Measurements from ENCODE around the gene ART4. TPM values are rescaled to one million over a fixed set of nuclear protein-coding genes. Genes with fewer than 3 reads are reported as not detected.

Gene ART4
- polyA plus RNA-seq, 1 donor from 2014 or later: not detected

DNA sequence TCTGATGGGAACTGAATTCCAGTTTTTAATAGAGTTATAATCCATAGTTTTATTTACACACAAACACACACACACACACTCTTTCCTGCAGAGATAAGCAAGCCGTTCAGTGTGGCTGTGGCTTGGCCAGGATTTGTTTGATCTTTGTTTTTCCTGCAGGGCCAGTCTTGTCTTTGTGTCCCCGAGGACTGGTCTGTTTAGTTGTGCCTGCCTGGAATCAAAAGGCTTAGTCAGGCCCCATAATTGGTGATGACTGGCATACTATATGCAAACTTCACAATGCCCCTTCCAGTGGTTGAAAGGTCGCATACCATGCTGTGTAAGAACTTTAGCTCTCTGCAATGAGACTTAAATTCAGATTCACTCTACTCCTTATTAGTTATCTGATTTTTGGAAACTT lies 66.1 kb downstream of the ART4 start:
- Histone ChIP-seq H3K79me2 (replicated peaks; ENCODE audit: insufficient read depth, low read length) (no peaks in the 10 kb centered on the region), H3K4me3 (ENCODE audit: low read length) (no peak overlapping the region), H3K9me3 (ENCODE audit: low read length) (no peaks in the 10 kb centered on the region), H3K4me2 (ENCODE audit: low read length) (no peak overlapping the region), H2AFZ (ENCODE audit: low read depth, low read length) (no peak overlapping the region), H3K27me3 (ENCODE audit: insufficient read depth, low read depth, low read length) (peaks cover 32% of the 10 kb centered on the region), H3K27ac (ENCODE audit: low read length) (no peak overlapping the region), H3F3A (ENCODE audit: insufficient read depth, low read length, poor library complexity, severe bottlenecking) (no peaks in the 10 kb centered on the region), H4K20me1 (ENCODE audit: insufficient read depth) (no peaks in the 10 kb centered on the region), H3K9ac (ENCODE audit: low read length) (no peak overlapping the region), H3K36me3 (ENCODE audit: insufficient read depth, low read length) (no peaks in the 10 kb centered on the region), H3K9me2 (ENCODE audit: insufficient read depth, low read length) (no peaks in the 10 kb centered on the region)
- TF ChIP-seq EZH2 (IDR thresholded peaks at IDR 0.05; ENCODE audit: borderline replicate concordance, insufficient read depth, low read length, poor library complexity, severe bottlenecking): no peak
- TF ChIP-seq, protein P1, sequence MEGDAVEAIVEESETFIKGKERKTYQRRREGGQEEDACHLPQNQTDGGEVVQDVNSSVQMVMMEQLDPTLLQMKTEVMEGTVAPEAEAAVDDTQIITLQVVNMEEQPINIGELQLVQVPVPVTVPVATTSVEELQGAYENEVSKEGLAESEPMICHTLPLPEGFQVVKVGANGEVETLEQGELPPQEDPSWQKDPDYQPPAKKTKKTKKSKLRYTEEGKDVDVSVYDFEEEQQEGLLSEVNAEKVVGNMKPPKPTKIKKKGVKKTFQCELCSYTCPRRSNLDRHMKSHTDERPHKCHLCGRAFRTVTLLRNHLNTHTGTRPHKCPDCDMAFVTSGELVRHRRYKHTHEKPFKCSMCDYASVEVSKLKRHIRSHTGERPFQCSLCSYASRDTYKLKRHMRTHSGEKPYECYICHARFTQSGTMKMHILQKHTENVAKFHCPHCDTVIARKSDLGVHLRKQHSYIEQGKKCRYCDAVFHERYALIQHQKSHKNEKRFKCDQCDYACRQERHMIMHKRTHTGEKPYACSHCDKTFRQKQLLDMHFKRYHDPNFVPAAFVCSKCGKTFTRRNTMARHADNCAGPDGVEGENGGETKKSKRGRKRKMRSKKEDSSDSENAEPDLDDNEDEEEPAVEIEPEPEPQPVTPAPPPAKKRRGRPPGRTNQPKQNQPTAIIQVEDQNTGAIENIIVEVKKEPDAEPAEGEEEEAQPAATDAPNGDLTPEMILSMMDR (IDR thresholded peaks at IDR 0.05; ENCODE audit: poor library complexity, severe bottlenecking): no peak

DNA sequence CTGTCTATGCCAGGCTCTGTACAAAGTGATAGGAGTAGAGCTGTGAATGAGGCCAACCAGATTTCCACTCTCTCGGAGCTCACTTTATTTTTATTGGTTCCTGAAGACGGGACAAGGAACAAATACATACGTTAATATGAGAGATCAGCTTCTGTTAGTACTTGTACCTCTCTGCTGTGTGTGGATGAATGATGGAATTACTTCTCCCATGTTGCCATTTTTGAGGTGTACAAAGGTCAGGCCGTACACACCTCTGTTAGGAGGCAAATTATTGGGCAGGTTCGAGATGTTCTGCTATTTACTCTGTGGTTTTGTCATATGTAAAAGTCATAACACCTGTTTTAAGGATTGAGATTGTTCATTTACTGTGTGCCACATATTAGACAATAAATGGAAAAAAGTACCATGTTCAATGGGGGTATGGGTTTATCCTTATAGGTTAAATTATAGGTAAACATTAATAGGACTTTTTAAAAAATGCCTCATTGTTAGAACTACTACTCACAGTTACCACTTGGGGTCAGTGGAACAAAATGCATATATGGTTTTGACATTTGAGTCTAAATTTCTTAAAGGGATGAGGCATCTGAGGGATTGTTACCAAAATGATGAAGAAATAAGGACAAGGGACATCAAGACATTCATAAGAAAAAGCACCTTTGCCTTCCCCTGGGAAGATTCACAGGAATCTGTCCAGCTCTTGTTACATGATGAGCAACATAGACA lies 66.9 kb downstream of the ART4 start:
- no peaks in the 10 kb centered on the region for H3F3A ChIP-seq (ENCODE audit: insufficient read depth, low read length, poor library complexity, severe bottlenecking)
- peaks cover 32% of the 10 kb centered on the region for H3K27me3 ChIP-seq (ENCODE audit: insufficient read depth, low read depth, low read length)
- no peaks in the 10 kb centered on the region for H3K9me3 ChIP-seq (ENCODE audit: low read length)
- TF ChIP-seq POLR2AphosphoS5 (IDR thresholded peaks at IDR 0.05) (no peak), SMC3 (conservative IDR thresholded peaks at IDR 0.05; ENCODE audit: poor library complexity) (no peak), EP300 (conservative IDR thresholded peaks at IDR 0.05; ENCODE audit: poor library complexity, severe bottlenecking) (no peak), RAD21 (conservative IDR thresholded peaks at IDR 0.05) (no peak), TAF1 (IDR thresholded peaks at IDR 0.05; ENCODE audit: low read depth) (no peak), MXI1 (conservative IDR thresholded peaks at IDR 0.05; ENCODE audit: poor library complexity, severe bottlenecking) (no peak), EZH2 (IDR thresholded peaks at IDR 0.05; ENCODE audit: borderline replicate concordance, insufficient read depth, low read length, poor library complexity, severe bottlenecking) (no peak)
- TF ChIP-seq, protein P2, sequence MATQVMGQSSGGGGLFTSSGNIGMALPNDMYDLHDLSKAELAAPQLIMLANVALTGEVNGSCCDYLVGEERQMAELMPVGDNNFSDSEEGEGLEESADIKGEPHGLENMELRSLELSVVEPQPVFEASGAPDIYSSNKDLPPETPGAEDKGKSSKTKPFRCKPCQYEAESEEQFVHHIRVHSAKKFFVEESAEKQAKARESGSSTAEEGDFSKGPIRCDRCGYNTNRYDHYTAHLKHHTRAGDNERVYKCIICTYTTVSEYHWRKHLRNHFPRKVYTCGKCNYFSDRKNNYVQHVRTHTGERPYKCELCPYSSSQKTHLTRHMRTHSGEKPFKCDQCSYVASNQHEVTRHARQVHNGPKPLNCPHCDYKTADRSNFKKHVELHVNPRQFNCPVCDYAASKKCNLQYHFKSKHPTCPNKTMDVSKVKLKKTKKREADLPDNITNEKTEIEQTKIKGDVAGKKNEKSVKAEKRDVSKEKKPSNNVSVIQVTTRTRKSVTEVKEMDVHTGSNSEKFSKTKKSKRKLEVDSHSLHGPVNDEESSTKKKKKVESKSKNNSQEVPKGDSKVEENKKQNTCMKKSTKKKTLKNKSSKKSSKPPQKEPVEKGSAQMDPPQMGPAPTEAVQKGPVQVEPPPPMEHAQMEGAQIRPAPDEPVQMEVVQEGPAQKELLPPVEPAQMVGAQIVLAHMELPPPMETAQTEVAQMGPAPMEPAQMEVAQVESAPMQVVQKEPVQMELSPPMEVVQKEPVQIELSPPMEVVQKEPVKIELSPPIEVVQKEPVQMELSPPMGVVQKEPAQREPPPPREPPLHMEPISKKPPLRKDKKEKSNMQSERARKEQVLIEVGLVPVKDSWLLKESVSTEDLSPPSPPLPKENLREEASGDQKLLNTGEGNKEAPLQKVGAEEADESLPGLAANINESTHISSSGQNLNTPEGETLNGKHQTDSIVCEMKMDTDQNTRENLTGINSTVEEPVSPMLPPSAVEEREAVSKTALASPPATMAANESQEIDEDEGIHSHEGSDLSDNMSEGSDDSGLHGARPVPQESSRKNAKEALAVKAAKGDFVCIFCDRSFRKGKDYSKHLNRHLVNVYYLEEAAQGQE (IDR thresholded peaks at IDR 0.05; ENCODE audit: borderline replicate concordance): no peak
- TF ChIP-seq, protein P1 (IDR thresholded peaks at IDR 0.05; ENCODE audit: poor library complexity, severe bottlenecking): no peak
- no peak overlapping the region for H2AFZ ChIP-seq (ENCODE audit: low read depth, low read length)
- no peaks in the 10 kb centered on the region for H4K20me1 ChIP-seq (ENCODE audit: insufficient read depth)
- H3K27ac ChIP-seq (ENCODE audit: low read length): no peak overlapping the region
- no peaks in the 10 kb centered on the region for H3K36me3 ChIP-seq (ENCODE audit: insufficient read depth, low read length)
- no peak overlapping the region for H3K9ac ChIP-seq (ENCODE audit: low read length)
- H3K4me2 ChIP-seq (ENCODE audit: low read length): no peak overlapping the region
- H3K9me2 ChIP-seq (ENCODE audit: insufficient read depth, low read length): no peaks in the 10 kb centered on the region
- H3K79me2 ChIP-seq (replicated peaks; ENCODE audit: insufficient read depth, low read length): no peaks in the 10 kb centered on the region
- no peak overlapping the region for H3K4me3 ChIP-seq (ENCODE audit: low read length)

Data from neural cell (in vitro differentiated cells).